HG02840 (cell line): ENCODE measurements around the gene PAPPA.

Experiments used
- ATAC-seq: cut with Tn5 transposase; IDR thresholded peaks from one replicate; pipeline ENCODE4 v1.9.1; 2021; ENCODE audit warnings: mild to moderate bottlenecking, moderate library complexity, moderate number of reproducible peaks; ENCODE audit not compliant: unreplicated experiment, low FRiP score

Gene PAPPA

GRCh38 chr9:116369706-116370105, 216.1 kb downstream of the PAPPA start:
- no peak for ATAC-seq

- no peak for ATAC-seq
These were observed 217.0 kb downstream of the PAPPA start for GRCh38 chr9:116370556-116370955.

- no peak for ATAC-seq
These were observed 218.6 kb downstream of the PAPPA start for GRCh38 chr9:116372081-116372673.

- no peak for ATAC-seq
These were observed 219.2 kb downstream of the PAPPA start for GRCh38 chr9:116372786-116373185.

GRCh38 chr9:116377179-116377798, 223.7 kb downstream of the PAPPA start:
- ATAC-seq: no peak

DNA sequence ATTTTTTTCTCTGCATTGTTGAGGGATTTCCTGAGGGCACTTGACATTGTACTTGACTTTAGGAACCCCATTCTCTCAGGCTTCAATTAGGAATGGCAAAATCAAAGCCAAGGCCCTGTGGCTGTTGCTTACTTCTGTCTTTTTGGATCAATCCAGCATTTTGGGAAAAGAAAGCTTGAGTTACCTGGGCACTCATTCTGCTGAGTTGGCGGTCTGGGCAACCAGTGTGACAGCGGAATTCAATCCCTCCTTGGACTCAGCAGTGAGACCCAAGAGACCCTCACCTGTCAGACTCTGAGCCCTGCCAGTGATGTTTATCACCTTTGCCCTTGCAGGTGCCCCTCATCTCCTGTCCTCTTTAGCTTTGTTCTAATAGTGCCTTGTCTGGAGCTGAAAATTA, 225.3 kb downstream of the PAPPA start:
- ATAC-seq: no peak

GRCh38 chr9:116379821-116380220, 226.2 kb downstream of the PAPPA start:
- ATAC-seq: no peak

GRCh38 chr9:116380496-116380995, 227.0 kb downstream of the PAPPA start:
- ATAC-seq: no peak

DNA sequence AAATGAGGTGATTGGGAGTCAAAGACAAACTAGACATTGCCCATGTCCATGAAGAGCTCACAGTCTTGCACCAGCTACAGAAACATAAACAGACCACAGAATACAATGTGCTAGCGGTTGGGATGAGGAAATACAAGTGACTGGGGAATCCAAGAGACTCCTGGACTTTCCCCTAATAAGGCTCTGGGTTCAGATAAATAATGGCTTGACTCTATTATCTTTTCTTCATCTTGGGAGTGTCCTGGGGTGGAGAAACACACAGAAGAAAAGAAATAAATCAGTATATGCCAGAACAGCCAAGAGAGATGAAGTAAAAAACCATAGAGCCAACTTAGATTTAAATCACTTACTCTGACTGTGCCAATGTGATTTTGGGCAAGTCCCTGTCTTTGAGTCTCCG, 227.8 kb downstream of the PAPPA start:
- no peak for ATAC-seq

DNA sequence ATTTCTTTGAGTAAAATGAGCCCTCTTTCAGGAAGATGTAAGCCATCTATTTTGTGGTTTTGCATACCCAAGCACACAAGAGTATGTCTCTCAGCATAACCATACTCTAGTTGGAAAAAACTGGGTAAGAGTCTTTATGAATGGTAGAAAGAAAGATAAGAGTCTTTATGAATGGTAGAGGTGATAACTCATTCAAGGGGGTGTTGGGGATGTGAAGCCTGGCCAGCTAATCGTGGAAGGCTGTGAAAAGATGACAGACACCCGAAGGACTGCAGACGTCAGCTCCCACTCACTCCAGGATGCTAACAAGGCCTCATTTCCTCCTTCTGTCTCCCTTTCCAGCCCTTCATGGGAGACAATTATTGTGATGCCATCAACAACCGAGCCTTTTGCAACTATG, 228.5 kb downstream of the PAPPA start:
- ATAC-seq: no peak

- no peak for ATAC-seq
These were observed 229.5 kb downstream of the PAPPA start for GRCh38 chr9:116383133-116383532.

DNA sequence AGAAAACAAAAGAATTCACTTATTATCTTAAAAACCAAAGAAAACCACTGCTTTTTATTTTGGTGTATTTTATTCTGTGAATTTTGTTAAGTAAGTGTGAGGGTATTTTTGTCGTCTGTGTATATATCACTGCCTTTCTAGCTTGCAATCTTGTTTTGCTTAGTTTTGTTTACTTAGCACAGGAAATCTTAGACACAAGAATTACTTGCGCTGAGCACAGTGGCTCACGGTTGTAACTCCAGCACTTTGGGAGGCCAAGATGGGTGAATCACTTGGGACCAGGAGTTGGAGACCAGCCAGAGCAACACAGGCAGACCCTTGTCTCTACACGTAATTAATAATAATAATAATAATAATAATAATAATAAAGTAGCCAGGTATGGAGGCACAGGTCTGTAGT, 230.3 kb downstream of the PAPPA start:
- no peak for ATAC-seq

DNA sequence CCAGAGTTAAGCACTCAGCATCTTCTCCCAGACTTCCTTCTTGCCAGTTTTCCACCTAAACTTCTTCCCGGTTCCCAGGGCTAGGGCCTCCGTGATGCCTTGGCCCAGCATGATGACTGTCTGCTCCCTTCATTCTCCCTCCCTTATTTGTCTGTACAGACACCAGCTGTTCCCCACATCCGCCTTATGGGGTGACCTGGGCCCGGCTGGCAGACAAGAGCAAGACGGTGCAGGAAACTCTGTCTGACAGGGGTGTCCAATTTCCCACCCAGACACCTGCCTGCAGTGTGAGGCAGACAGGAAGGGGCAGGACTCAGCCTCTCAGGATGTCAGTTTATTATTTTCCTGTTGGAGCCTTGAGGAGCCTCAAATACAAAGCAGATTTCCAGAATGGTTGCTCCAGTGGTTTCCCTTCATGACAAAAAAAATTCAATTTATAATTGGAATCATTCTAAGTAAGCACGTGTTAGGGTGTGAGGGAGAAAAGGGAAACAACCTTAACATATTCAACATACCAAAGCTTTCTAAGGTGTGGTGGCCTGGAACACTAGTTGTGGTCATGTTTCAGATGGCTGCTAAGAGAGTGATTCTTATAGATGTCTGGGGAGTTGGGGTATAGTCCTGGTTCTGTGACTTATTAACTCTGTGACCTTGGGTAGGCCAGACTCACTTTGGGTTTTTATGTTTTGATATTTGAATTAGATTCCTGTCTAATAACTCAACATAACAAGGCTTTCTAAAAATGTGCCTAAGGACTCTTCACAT, 234.5 kb downstream of the PAPPA start:
- no peak for ATAC-seq

GRCh38 chr9:116389541-116390302, 236.1 kb downstream of the PAPPA start:
- ATAC-seq: no peak

- ATAC-seq: no peak
These were observed 237.0 kb downstream of the PAPPA start for GRCh38 chr9:116390303-116391228.

DNA sequence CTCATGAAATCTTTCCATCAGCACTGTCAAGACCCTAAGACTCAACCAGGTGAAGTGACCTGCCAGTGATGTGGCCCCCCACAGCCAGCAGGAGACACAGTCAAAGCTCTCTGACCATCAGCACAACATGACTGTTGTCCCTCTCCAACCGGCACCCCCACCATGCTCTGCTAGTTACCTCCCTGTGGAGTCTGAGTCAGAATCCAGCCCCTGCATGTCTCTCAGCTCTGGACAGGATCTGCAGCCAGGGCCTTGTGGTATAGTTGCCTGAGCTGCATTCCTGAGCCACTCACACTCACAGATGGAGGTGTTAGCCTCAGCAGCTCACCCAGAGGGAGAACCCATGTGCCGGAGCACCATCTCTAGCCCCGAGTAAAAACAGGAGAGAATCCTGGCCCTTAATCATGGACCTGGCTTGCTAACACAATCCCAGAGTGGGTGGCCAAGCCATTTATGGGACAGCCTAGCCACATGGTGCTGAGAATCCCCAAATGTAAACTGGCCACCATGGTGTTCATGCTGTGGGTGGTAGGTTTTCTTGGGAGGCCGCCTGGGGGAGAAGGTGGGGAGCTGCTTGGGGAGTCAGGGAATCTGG, 237.8 kb downstream of the PAPPA start:
- no peak for ATAC-seq

DNA sequence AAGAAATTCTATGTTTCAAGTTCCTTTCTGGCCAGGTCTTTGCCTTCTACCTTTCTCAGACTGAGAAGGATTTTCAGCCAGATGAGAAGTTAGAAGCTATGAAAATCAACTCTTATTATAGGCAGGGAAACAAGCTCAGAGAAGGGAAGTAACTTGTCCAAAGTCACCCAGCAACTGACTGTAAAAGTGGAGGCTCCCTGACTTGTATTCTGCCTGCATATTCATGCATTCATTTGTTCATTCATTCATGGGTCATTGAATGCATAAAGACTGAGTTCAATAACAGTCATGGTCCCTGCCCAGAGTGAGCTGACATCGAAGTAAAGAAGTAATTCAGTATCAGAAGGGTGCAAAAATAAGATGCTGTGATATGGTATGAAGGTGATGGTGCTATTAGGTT, 239.6 kb downstream of the PAPPA start:
- no peak for ATAC-seq

DNA sequence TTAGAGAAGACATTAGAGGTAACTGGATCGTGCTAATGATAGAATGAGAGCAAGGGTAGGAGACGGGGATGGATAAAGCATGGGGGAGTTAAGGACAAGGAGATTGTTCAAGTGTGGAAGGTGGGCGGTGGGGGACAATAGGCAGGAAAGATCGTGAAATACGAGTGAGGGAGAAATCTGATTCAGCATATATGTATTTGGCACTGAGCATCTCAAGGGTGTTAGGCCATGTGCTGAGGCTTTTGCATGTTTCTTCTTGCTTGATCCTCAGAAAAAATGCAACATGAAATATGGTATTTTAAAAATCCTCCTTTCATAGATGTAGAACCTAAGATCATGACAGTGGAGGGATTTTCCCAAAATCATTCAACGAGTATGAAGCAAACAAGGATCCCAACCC, 240.5 kb downstream of the PAPPA start:
- ATAC-seq: no peak

- no peak for ATAC-seq
These were observed 241.5 kb downstream of the PAPPA start for GRCh38 chr9:116394894-116395698.
